T-helper 1 cell treated with Interleukin-12 subunit alpha and Interleukin-12 subunit beta and Interleukin-4 antibody, amounts not matched to agents 30 μg/mL and 1 μg/mL, for 36 hours (primary cell): ENCODE measurements around the gene CCDC167.

Experiments
- H3K27ac Mint-ChIP-seq: one replicate; pipeline ENCODE4 v1.8.0; 2021; ENCODE audit warnings: mild to moderate bottlenecking, mixed read lengths
- H3K27me3 Mint-ChIP-seq: one replicate; pipeline ENCODE4 v1.8.0; 2021; ENCODE audit warnings: low read depth, mixed read lengths
- H3K36me3 Mint-ChIP-seq: one replicate; pipeline ENCODE4 v1.8.0; 2021; ENCODE audit warnings: low read depth, mixed read lengths
- H3K4me1 Mint-ChIP-seq: one replicate; pipeline ENCODE4 v1.8.0; 2021; ENCODE audit warnings: low read depth, mixed read lengths
- H3K4me3 Mint-ChIP-seq: one replicate; pipeline ENCODE4 v1.8.0; 2021; ENCODE audit warnings: mild to moderate bottlenecking, moderate library complexity, mixed read lengths
- H3K9me3 Mint-ChIP-seq: one replicate; pipeline ENCODE4 v1.8.0; 2021; ENCODE audit warnings: mixed read lengths

CCDC167 gene

DNA sequence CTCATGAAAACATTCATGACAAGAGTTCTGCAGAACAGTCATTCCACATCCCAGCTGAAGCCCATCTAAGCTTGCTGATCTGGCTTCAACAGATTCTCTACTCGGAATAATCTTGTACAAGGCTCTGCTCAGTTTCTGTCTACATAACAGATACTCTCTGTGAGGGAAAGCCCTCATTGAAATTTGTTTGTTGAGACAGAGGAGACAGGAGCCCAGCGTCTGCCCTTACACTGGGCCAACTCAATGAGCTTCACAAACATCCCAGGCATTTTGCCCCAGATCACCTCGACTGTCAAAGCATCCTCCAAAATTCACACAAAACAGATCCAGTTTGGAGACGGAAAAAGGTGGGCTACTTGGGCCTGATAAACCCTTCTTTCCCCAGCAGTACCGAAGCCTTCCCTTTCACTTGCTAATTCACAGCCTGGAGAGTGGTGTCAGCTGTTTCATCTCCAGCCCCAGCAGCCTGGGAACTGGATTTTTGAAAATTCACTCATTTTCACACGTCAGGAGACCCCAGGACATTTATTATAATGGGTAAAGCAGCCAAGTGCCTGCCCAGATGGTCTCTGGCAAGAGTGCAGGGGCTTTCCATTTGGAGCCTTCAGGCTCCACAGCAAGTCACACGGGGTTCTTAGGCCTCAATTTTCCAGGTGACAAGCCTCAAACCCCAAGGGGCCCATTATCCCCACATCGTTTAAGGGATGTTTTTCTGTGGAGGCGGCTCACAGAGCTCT, 7.3 kb downstream of the CCDC167 start:
- H3K9me3 Mint-ChIP-seq: no peaks in the 10 kb centered on the region
- H3K4me1 Mint-ChIP-seq: peaks cover 23% of the 10 kb centered on the region
- H3K4me3 Mint-ChIP-seq: no peak overlapping the region
- H3K27me3 Mint-ChIP-seq: no peaks in the 10 kb centered on the region
- peaks cover 6% of the 10 kb centered on the region for H3K36me3 Mint-ChIP-seq
- H3K27ac Mint-ChIP-seq: no peak overlapping the region

DNA sequence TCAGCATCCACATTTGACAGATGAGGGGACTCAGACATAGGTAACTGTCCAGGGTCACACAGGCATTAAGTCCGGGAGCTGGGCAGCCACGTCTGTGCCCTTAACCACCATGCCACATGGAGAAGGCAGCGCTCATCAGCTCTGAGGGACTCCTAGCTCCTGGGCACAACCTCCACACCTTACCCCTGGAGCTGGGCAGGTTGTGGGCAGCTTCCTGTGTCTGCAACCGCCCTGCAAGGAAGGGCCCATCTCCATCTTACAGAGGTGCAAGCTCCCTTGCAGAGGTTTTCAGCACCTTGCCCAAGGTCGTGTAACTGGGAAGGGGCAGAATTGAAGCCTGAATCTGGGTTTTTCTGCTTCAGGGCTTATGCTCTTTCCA, 7.9 kb downstream of the CCDC167 start:
- H3K4me3 Mint-ChIP-seq: no peak overlapping the region
- H3K9me3 Mint-ChIP-seq: no peaks in the 10 kb centered on the region

DNA sequence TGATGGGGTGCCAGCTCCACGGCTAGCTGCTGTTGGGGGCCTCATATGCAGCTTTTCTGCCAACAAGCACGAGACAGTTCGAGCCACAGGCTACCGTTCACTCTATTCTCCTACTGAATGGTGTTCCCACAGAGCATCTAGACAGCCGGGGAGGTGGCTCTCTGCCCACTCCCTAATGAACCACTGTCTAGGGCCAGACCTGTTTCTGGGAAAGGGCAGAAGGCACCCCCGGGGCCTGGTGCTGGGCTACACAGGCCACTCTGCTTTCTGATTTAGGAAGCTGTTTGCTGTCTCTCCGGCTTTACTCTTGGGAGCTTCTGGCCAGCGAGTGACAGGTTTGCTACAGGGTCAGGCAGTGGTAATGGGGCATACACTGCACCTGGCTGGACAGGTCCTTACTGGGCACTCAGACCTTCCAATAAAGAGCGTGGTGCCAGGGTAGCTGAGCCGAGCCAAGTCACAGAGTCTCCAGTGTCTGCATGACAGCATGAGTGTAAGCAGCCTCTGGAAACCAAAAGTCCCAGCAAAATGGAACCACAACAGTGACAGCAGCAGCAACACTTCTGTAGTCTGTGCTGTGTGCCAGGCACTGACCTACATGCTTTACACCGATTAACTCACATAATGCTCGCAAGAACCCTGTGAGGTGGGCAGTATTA, 8.4 kb downstream of the CCDC167 start:
- Mint-ChIP-seq H3K9me3 (no peaks in the 10 kb centered on the region), H3K27me3 (no peaks in the 10 kb centered on the region), H3K4me3 (no peak overlapping the region), H3K27ac (peak overlapping the region; percentile 26), H3K4me1 (peaks cover 23% of the 10 kb centered on the region), H3K36me3 (peaks cover 6% of the 10 kb centered on the region)

More for the DNA sequence above, 7.9 kb downstream of the CCDC167 start:
- H3K27ac Mint-ChIP-seq: no peak overlapping the region
- H3K36me3 Mint-ChIP-seq: peaks cover 6% of the 10 kb centered on the region
- H3K4me1 Mint-ChIP-seq: peaks cover 23% of the 10 kb centered on the region
- no peaks in the 10 kb centered on the region for H3K27me3 Mint-ChIP-seq

DNA sequence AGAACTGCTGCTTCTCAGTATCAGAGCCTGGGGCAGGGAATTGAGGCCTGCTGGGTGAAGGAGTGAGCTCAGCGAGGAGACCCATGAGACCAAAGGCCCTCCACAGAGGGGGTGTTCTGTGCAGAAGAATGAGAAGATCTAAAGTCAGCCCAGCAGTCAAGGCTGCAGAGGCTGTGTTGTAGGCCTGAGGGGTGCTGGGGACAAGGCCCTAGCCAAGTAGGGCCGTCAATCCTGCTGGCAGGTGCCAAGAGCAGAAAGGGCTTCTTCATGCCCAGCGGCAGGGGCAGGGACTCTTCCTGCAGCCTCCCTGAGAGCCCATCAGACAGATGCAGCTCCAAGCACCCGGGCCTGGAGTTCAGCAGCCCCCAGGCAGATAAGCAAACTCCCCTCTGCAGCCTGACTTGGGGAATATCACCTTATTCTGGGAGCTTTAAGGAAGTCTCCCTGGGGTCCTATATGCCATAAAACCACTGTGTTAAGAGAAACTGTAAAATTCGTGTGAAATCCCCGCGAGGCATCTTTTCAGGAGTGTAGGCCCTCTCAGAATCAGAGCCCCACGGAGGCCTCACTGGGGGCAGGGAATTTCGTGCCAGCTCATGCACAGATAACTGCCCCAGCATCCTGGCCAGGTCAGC, 9.0 kb downstream of the CCDC167 start:
- H3K27ac Mint-ChIP-seq: peak overlapping the region; percentile 18
- no peaks in the 10 kb centered on the region for H3K27me3 Mint-ChIP-seq
- peaks cover 23% of the 10 kb centered on the region for H3K4me1 Mint-ChIP-seq
- H3K36me3 Mint-ChIP-seq: peaks cover 7% of the 10 kb centered on the region
- H3K4me3 Mint-ChIP-seq: no peak overlapping the region
- H3K9me3 Mint-ChIP-seq: no peaks in the 10 kb centered on the region

DNA sequence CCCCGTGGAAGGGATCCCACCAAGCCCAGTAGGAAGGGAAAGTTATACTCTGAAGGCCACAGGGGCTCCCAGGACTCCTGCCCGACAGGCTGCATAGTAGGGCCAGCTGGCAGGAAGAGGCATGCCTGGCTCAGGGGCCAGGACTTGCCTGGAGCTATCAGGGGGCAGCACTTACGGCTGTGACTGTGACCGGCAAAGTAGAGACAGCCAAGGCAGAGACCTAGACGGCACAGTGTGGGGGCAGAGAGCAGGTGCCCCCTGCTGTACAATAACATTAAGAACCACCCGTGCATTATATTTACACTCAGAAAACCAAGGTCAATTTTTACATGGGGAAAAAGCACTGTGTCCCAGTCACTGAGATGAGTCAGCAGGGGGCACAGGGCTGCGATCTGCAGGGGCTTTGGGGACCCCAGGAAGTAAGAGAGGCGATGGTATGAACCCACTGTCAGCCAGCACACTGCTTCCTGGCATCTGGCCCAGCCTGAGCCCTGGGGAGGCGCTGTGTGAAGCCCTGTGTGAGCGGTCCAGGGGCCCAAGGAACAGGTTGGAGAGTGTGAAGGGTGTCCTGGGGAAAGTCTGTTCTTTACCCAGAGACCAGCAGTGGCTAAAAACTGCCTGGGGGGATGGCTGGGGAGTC, 9.9 kb downstream of the CCDC167 start:
- Mint-ChIP-seq H3K27me3 (no peaks in the 10 kb centered on the region), H3K36me3 (peaks cover 5% of the 10 kb centered on the region), H3K27ac (peak overlapping the region; percentile 58), H3K4me3 (no peak overlapping the region), H3K4me1 (peaks cover 16% of the 10 kb centered on the region), H3K9me3 (no peaks in the 10 kb centered on the region)

DNA sequence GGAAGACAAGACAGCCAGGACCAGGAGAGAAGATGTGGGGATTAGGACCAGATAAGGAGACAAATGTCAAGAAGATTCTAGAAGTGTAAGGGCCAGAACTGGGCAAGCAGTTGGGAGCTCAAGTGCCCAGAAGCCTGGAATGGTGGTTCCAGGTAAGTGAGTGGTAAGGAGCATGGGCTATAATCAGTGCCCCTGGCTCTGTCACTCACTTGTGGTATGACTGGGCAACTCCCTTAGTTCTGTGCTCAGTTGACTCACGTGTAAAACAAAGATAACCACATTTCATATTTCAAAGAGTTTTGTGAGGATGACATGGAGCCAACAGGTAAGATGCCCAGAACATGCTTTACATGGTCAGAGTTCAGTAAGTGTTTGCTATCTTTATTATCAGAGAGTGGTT, 11.2 kb downstream of the CCDC167 start:
- Mint-ChIP-seq H3K27me3 (no peaks in the 10 kb centered on the region), H3K27ac (no peak overlapping the region), H3K9me3 (no peaks in the 10 kb centered on the region), H3K4me3 (no peak overlapping the region), H3K36me3 (peaks cover 4% of the 10 kb centered on the region), H3K4me1 (peaks cover 16% of the 10 kb centered on the region)

DNA sequence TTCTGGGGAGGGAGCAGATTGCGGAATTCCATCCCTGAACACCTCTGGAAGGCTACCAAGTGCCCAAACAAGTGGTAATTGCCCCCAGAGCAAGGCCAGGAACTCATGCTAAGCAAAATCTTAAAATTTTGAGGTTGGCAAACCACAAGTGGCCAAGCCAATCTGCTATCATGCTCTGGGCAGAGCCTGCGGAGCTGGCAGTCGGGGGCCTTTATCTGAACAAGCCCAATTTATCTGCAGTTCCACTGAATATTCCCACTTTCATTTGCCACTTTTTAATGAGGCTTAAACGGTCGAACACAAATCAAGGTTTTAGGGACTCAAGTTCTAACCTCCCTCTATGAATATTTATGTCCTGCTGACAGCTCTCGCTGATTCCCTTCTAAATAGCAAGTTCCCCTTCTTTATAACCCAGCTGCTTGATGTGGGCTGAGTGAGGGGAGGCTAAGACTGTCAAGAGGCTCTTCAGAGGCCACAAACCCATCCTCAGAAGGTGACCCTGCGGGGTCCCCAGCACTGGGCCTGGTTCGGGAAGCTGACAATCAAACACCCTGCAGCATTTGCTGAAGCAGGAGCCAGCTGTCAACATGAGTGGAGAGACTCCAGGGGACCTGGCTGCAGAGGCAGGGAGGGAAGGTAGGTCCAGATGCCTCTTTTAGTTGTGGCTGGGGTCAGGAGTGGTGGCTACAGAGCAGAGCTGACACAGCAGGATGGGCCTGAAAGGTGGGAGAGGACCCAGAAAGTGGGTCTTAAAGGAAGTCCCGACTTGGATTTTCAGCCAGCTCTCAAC, 11.9 kb downstream of the CCDC167 start:
- H3K27ac Mint-ChIP-seq: no peak overlapping the region
- H3K27me3 Mint-ChIP-seq: no peaks in the 10 kb centered on the region
- no peak overlapping the region for H3K4me3 Mint-ChIP-seq
- peaks cover 9% of the 10 kb centered on the region for H3K36me3 Mint-ChIP-seq
- peaks cover 18% of the 10 kb centered on the region for H3K4me1 Mint-ChIP-seq
- H3K9me3 Mint-ChIP-seq: no peaks in the 10 kb centered on the region

DNA sequence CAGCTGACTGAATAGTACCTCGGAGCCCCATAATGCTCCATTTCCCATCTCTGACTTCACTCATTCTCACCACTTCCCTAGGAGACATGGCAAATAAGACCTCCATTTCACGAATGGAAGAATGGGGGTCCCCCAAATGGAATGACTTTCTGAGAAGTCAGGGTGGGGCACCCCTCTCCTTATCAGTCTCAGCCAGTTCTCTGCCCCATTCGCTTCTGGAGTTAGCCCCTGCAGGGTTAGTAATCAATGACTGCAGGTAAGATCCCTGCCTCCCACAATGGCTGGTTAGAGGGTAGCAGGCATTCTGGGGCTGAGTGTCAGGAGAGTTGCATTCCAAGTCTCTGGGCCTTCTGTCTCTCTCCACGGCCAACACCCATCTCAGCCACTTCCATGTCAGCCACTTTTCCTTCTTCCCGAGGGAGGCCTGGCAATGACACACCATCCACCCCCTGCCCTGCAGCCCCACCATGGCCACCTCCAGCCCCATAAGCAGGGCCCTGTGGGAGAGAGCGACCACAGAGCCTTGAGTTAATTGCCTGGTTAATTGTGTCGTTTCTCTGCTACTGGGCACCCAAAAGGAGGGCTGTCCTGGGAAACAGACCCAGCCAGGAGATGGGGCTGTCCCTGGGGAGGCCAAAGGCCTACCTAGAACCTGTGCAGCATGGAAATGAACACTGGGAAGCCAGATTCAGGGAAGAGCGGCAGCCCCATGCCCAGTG, 13.4 kb downstream of the CCDC167 start:
- Mint-ChIP-seq H3K4me1 (peaks cover 8% of the 10 kb centered on the region), H3K4me3 (no peak overlapping the region), H3K27ac (no peak overlapping the region), H3K27me3 (no peaks in the 10 kb centered on the region), H3K36me3 (peaks cover 16% of the 10 kb centered on the region), H3K9me3 (no peaks in the 10 kb centered on the region)

DNA sequence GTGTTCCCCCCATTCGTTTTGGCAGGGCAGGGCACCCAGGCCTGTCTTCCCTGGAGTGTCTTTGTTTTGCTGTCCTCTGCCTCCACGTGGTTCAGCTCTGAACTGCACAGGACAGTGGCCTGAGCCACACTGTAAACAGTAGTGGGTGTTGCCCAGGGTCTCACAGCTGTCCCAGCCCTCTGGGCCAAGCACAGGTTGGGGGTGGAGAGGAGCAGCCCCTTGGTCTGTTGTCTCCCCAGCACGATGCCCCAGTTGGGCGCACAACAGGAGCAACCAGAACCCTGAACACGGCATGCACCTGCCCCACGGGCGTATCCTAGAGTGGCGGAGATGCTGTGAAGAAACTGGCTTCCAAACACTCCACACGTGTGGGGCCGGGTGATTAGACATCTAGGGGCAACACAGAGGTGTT, 14.4 kb downstream of the CCDC167 start:
- Mint-ChIP-seq H3K27ac (no peak overlapping the region), H3K36me3 (peaks cover 16% of the 10 kb centered on the region), H3K27me3 (no peaks in the 10 kb centered on the region), H3K4me1 (peaks cover 8% of the 10 kb centered on the region), H3K4me3 (no peak overlapping the region), H3K9me3 (no peaks in the 10 kb centered on the region)

DNA sequence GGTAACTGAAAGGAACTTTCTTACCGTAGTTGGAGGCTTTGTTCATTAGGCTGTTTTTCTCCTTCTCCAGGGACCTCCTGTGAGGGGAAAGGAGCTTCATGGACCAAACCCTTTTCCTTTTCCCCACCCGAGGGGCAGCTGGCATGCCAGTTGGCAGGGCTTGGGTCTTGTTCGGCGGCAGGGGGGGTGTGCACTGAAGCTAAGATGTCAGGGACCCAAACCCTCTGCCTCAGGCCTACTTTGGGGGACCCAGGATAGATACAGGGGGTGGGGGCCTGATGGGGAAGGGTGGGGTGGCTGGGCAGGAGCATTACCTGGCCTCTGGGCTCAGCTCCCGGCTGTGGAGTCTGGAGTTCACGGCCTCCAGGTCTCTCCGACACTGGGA, 14.9 kb downstream of the CCDC167 start:
- Mint-ChIP-seq H3K4me1 (peaks cover 5% of the 10 kb centered on the region), H3K36me3 (peaks cover 16% of the 10 kb centered on the region), H3K27me3 (no peaks in the 10 kb centered on the region), H3K27ac (no peak overlapping the region), H3K9me3 (no peaks in the 10 kb centered on the region), H3K4me3 (no peak overlapping the region)

DNA sequence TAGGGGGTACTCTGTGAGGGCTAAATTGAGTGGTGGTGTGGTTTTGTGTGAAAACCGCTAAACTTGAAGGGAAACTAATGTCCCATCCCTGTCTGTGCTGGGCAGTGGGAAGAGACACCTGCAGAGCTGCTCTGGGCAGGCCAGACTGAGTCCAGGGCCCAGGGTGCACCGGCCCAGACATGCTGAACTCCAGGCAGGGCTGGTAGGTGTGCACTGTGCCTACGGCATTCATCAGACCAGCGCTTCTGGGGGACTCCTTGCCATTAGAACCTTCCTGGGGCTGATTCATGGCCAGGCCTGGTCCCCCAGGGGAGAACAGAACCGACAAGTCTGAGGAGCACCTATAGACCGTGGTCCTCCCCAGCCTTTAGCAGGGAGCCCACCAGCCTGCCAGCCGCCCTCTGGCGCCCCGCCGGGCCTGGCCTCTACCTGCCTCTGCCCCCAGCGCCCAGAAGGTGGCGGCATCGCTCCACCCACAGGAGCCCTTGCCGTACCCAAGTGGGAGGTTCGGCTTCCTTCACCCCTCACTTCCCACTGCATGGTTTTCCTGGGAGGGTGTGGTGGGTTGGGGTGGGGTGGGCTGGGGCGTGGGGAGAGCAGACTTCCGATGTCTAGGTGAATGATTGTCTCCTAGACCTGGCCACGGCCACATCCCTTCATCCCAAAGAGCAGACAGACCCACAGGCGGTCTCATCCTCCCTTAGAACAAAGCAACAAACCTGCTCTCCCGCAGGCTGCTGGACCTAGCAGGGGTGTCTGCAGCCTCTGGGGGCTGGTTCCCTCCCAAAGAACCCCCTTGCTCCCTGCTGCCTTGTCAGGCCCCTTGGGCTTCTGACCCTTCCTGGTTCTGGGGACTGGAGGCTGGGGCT, 15.5 kb downstream of the CCDC167 start:
- Mint-ChIP-seq H3K36me3 (peaks cover 20% of the 10 kb centered on the region), H3K27ac (no peak overlapping the region), H3K4me3 (no peak overlapping the region), H3K9me3 (no peaks in the 10 kb centered on the region), H3K27me3 (no peaks in the 10 kb centered on the region), H3K4me1 (peaks cover 5% of the 10 kb centered on the region)

DNA sequence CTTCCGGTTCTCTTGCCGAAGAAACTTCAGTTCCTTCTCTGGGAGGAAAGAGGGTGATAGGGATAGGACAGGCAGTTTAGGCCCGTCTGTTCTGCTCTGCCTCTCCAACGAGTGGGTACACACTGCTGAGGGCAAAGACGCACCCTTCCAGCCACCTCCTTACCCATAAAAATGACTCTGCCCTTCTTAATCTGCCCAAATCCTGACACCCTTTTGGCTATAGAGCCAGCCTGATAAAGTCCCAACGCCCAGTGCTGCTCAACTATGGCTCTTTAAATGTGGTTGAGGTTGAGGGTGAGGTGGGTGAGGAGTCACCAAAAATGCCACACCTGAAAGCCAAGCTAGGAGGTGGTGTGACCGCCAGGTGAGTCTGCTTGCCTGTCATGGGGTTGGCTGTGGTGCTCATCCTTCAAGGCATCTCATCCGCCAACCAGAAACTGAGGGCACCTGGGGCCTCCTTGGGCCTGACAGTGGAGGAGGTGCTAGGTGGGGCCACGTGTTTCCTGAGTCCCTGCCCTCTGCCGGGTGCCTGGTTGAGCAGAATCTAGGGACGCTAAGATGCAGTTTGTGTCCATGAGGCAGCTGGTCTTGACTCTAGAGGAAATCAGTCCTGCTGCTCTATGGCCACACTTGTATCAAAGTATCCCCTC, 16.3 kb downstream of the CCDC167 start:
- Mint-ChIP-seq H3K27me3 (no peaks in the 10 kb centered on the region), H3K36me3 (peaks cover 20% of the 10 kb centered on the region), H3K4me1 (peaks cover 2% of the 10 kb centered on the region), H3K27ac (no peak overlapping the region), H3K9me3 (no peaks in the 10 kb centered on the region), H3K4me3 (no peak overlapping the region)
